Measurements from ENCODE around the gene SRL.

DNA sequence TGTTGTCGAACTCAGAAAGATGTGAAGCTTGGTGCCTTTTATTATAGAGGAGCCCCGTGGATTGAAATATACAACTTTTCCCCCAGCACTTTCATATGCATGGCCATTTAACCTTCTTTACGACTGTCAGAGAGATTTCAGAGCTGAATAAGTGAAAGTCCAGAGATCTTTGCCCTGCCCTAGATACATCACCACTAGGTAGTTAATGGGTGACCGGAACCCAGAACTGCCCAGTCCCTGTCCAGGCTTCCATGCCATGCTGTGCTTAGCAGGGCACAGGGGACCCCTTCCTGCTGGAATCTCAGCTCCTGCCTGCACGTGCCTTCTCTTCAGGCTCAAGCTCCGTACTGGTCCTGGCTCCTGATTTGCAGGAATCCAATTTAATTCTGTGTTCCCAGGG lies 32.2 kb downstream of the SRL start:
- TF ChIP-seq POLR2AphosphoS5 (IDR thresholded peaks at IDR 0.05; ENCODE audit: low read depth) (no peak), CTCF (IDR thresholded peaks at IDR 0.05; ENCODE audit: insufficient read depth, low read length) (no peak)
